Aorta (tissue), 5 donors: ENCODE measurements around the gene CYP19A1. TPM values are rescaled to one million over a fixed set of nuclear protein-coding genes. Genes with fewer than 3 reads are reported as not detected.

Experiments
- ATAC-seq: fragments of 200-7000 bp; cut with Tn5 transposase; one replicate; pipeline ENCODE4 v1.9.1; 2022; ENCODE audit warnings: moderate library complexity; ENCODE audit not compliant: low FRiP score
- DNase-seq, 2 donors: peaks; one replicate each; pipeline ENCODE4 v3.0.0-alpha.2; 2020
- H3K27ac ChIP-seq, 2 donors: one replicate each; pipeline ENCODE4 v1.5.1; 2013; ENCODE audit warnings: low read length in 2 of 2, mild to moderate bottlenecking in 2 of 2, moderate library complexity in 2 of 2, control low read depth in 1 of 2, inconsistent platforms in 1 of 2, low read depth in 1 of 2
- H3K27me3 ChIP-seq, 2 donors: one replicate each; pipeline ENCODE4 v1.6.1; 2013; ENCODE audit warnings: control low read depth in 1 of 2, low read length in 1 of 2, mild to moderate bottlenecking in 1 of 2, moderate library complexity in 1 of 2; ENCODE audit not compliant: insufficient read depth in 2 of 2, control insufficient read depth in 1 of 2
- H3K36me3 ChIP-seq, 2 donors: one replicate each; pipeline ENCODE4 v1.6.1; 2013; ENCODE audit warnings: control low read depth in 1 of 2, low read length in 1 of 2, mild to moderate bottlenecking in 1 of 2; ENCODE audit not compliant: insufficient read depth in 2 of 2, control insufficient read depth in 1 of 2
- H3K4me1 ChIP-seq, 2 donors: one replicate each; pipeline ENCODE4 v1.6.1; 2013; ENCODE audit warnings: low read length in 2 of 2, control low read depth in 1 of 2, mild to moderate bottlenecking in 1 of 2, moderate library complexity in 1 of 2; ENCODE audit not compliant: insufficient read depth in 2 of 2, control insufficient read depth in 1 of 2
- H3K4me3 ChIP-seq, 2 donors: one replicate each; pipeline ENCODE4 v1.5.1; 2013; ENCODE audit warnings: low read length in 2 of 2, control low read depth in 1 of 2, mild to moderate bottlenecking in 1 of 2
- H3K9me3 ChIP-seq: one replicate; pipeline ENCODE4 v1.6.1; 2013; ENCODE audit warnings: mild to moderate bottlenecking, low read length; ENCODE audit not compliant: control insufficient read depth
- WGBS, 2 donors: extraction: QIAGEN DNeasy Blood & Tissue Kit; methylation state at CpG; one replicate each; pipeline ENCODE4 v1.1.7; 2013; 5-methylcytosine and 5-hydroxymethylcytosine counted together
- intact Hi-C, 2 donors: fragments of 100-400 bp; cut with DNase I; formaldehyde crosslinking; loops; one replicate each; pipeline versions ENCODE4 v1.14.2 to v1.15.0; 2022
- polyA plus RNA-seq, 2 donors: library from polyadenylated mRNA; stranded (reverse); fragments of 200-250 nt; gene quantifications; one replicate each; pipeline ENCODE4 v1.2.3, GENCODE V29; 2013
- total RNA-seq, 2 donors: library from RNA; stranded (reverse); fragmentation: NEBNext Ultra II Directional; extraction: Animal tissue kit (Norgen Biotek cat#: 25700); gene quantifications; one replicate each; pipeline ENCODE4 v1.2.1, GENCODE V29; 2021
- donor health status: healthy with polysubstance abuse.
- donor health status: Bipolar disorder and iron deficiency.
- donor health status: DM: no; HTN: no; CAD: no.
- donor health status: DM: no; HTN: no; CAD: no.
- donor health status: DM: yes; HTN: yes; CAD: no.

The CYP19A1 gene
- total and polyA plus RNA-seq, 4 donors: 0.77 to 4.8 (median 3.8) TPM

GRCh38 chr15:51303462-51303980 is 34.9 kb downstream of the CYP19A1 start:
- H3K27me3 ChIP-seq: no peaks in the 10 kb centered on the region
- H3K9me3 ChIP-seq: no peaks in the 10 kb centered on the region
- H3K36me3 ChIP-seq: no peaks in the 10 kb centered on the region
- H3K4me3 ChIP-seq: no peak overlapping the region
- H3K27ac ChIP-seq: no peak overlapping the region
- DNase-seq (no peak), ATAC-seq (no peak)
- intact Hi-C loops: no loop called here
- H3K4me1 ChIP-seq: peaks cover 0 to 2% of the 10 kb centered on the region in 2 donors
- WGBS, 2 donors: 83 to 84% methylated on average over 2 of the region's 2 CpGs

GRCh38 chr15:51302480-51302879 is 35.9 kb downstream of the CYP19A1 start:
- H3K36me3 ChIP-seq: no peaks in the 10 kb centered on the region
- peaks cover 0 to 2% of the 10 kb centered on the region in 2 donors for H3K4me1 ChIP-seq
- WGBS, 2 donors: 74 to 94% methylated on average over 6 of the region's 6 CpGs
- no peaks in the 10 kb centered on the region for H3K27me3 ChIP-seq
- no peak for ATAC-seq
- no peaks in the 10 kb centered on the region for H3K9me3 ChIP-seq
- intact Hi-C loops: no loop called here
- no peak overlapping the region for H3K4me3 ChIP-seq
- no peak overlapping the region for H3K27ac ChIP-seq
- DNase-seq: no peak

GRCh38 chr15:51299187-51300015 is 39.0 kb downstream of the CYP19A1 start:
- intact Hi-C loops: loop anchor here in 1 of 2 donors (5.0 kb wide), 1 partner anchor 43 kb away; the partner anchor contains the start of gene GLDN
- no peaks in the 10 kb centered on the region for H3K27me3 ChIP-seq
- no peak overlapping the region for H3K27ac ChIP-seq
- DNase-seq (no peak), ATAC-seq (no peak)
- no peaks in the 10 kb centered on the region for H3K36me3 ChIP-seq
- H3K4me1 ChIP-seq: no peaks in the 10 kb centered on the region
- no peaks in the 10 kb centered on the region for H3K9me3 ChIP-seq
- 95 to 96% methylated on average over 5 of the region's 5 CpGs for WGBS, 2 donors
- no peak overlapping the region for H3K4me3 ChIP-seq

- DNase-seq: no peak
- intact Hi-C loops: loop anchor here in 1 of 2 donors (5.0 kb wide), 1 partner anchor 44 kb away; the partner anchor contains the start of gene GLDN
- WGBS, 2 donors: 9 to 15% methylated on average over 2 of the region's 2 CpGs
These were observed 39.8 kb downstream of the CYP19A1 start for GRCh38 chr15:51298620-51299019.

GRCh38 chr15:51290720-51291119 is 47.7 kb downstream of the CYP19A1 start:
- H3K4me3 ChIP-seq: no peak overlapping the region
- no peaks in the 10 kb centered on the region for H3K27me3 ChIP-seq
- no peaks in the 10 kb centered on the region for H3K36me3 ChIP-seq
- whole genome bisulfite sequencing, 2 donors: 91 to 92% methylated on average over 4 of the region's 4 CpGs
- intact Hi-C loops: no loop called here
- no peaks in the 10 kb centered on the region for H3K9me3 ChIP-seq
- no peak for ATAC-seq
- no peak overlapping the region for H3K27ac ChIP-seq
- no peak for DNase-seq
- H3K4me1 ChIP-seq: no peaks in the 10 kb centered on the region

More at GRCh38 chr15:51298620-51299019, 39.8 kb downstream of the CYP19A1 start:
- Histone ChIP-seq H3K27ac (no peak overlapping the region), H3K36me3 (no peaks in the 10 kb centered on the region), H3K4me3 (no peak overlapping the region), H3K27me3 (no peaks in the 10 kb centered on the region), H3K9me3 (no peaks in the 10 kb centered on the region), H3K4me1 (no peaks in the 10 kb centered on the region)
- no peak for ATAC-seq

- H3K9me3 ChIP-seq: no peaks in the 10 kb centered on the region
- intact Hi-C loops: loop anchor here in 1 of 2 donors (5.0 kb wide), 1 partner anchor 127 kb away; no protein-coding TSS in a partner anchor
- ATAC-seq: no peak
- H3K36me3 ChIP-seq: no peaks in the 10 kb centered on the region
- 86 to 95% methylated on average over 1 of the region's 1 CpG for WGBS, 2 donors
- H3K4me3 ChIP-seq: no peak overlapping the region
- no peak overlapping the region for H3K27ac ChIP-seq
- no peak for DNase-seq
- no peaks in the 10 kb centered on the region for H3K27me3 ChIP-seq
- no peaks in the 10 kb centered on the region for H3K4me1 ChIP-seq
These were observed 49.1 kb downstream of the CYP19A1 start for GRCh38 chr15:51289290-51289689.

- no peaks in the 10 kb centered on the region for H3K27me3 ChIP-seq
- H3K4me3 ChIP-seq: no peak overlapping the region
- H3K36me3 ChIP-seq: no peaks in the 10 kb centered on the region
- no peaks in the 10 kb centered on the region for H3K9me3 ChIP-seq
- H3K4me1 ChIP-seq: no peaks in the 10 kb centered on the region
- ATAC-seq (no peak), DNase-seq (no peak)
- no peak overlapping the region for H3K27ac ChIP-seq
- intact Hi-C loops: loop anchor here in 1 of 2 donors (5.0 kb wide), 1 partner anchor 126 kb away; no protein-coding TSS in a partner anchor
- 88 to 91% methylated on average over 13 of the region's 13 CpGs for WGBS, 2 donors
These were observed 50.0 kb downstream of the CYP19A1 start for GRCh38 chr15:51288143-51289065.

GRCh38 chr15:51286816-51287215 is 51.6 kb downstream of the CYP19A1 start:
- 95 to 96% methylated on average over 1 of the region's 1 CpG for WGBS, 2 donors
- Histone ChIP-seq H3K27ac (no peak overlapping the region), H3K4me3 (no peak overlapping the region), H3K36me3 (no peaks in the 10 kb centered on the region), H3K4me1 (no peaks in the 10 kb centered on the region), H3K9me3 (no peaks in the 10 kb centered on the region), H3K27me3 (no peaks in the 10 kb centered on the region)
- intact Hi-C loops: loop anchor here in 1 of 2 donors (5.0 kb wide), 1 partner anchor 125 kb away; no protein-coding TSS in a partner anchor
- DNase-seq (no peak), ATAC-seq (no peak)
